Glutamatergic neuron (in vitro differentiated cells): ENCODE results near the gene CUEDC2. TPM values are rescaled to one million over a fixed set of nuclear protein-coding genes. Genes with fewer than 3 reads are reported as not detected.

Experiments used
- DNase-seq: peaks from one replicate; pipeline ENCODE4 v3.0.0; 2022
- H3K27ac Mint-ChIP-seq: one replicate; pipeline ENCODE4 v1.8.0; 2020; ENCODE audit warnings: mild to moderate bottlenecking, mixed read lengths, inconsistent platforms; ENCODE audit not compliant: unreplicated experiment
- H3K27me3 Mint-ChIP-seq: one replicate; pipeline ENCODE4 v1.8.0; 2020; ENCODE audit warnings: mild to moderate bottlenecking, moderate library complexity, mixed read lengths, inconsistent platforms; ENCODE audit not compliant: unreplicated experiment
- H3K36me3 Mint-ChIP-seq: one replicate; pipeline ENCODE4 v1.8.0; 2020; ENCODE audit warnings: mild to moderate bottlenecking, mixed read lengths, inconsistent platforms; ENCODE audit not compliant: unreplicated experiment
- H3K4me1 Mint-ChIP-seq: one replicate; pipeline ENCODE4 v1.8.0; 2020; ENCODE audit warnings: mild to moderate bottlenecking, low read depth, mixed read lengths, inconsistent platforms; ENCODE audit not compliant: unreplicated experiment
- H3K4me3 Mint-ChIP-seq: one replicate; pipeline ENCODE4 v1.8.0; 2020; ENCODE audit warnings: mild to moderate bottlenecking, mixed read lengths, inconsistent platforms; ENCODE audit not compliant: unreplicated experiment
- H3K9me3 Mint-ChIP-seq: one replicate; pipeline ENCODE4 v1.8.0; 2020; ENCODE audit warnings: mild to moderate bottlenecking, moderate library complexity, mixed read lengths, inconsistent platforms; ENCODE audit not compliant: unreplicated experiment
- total RNA-seq: library from RNA; stranded (reverse); fragmentation: NEBNext Ultra II Directional; extraction: Animal tissue kit (Norgen Biotek cat#: 25700); gene quantifications from one replicate; pipeline ENCODE4 v1.2.1, GENCODE V29; 2021; ENCODE audit not compliant: unreplicated experiment
- TF ChIP-seq, protein P1 (sequence below): fragments of 200-600 bp; sonication (generic); IDR thresholded peaks from one replicate; pipeline ENCODE4 v1.5.0; 2021; ENCODE audit not compliant: partially characterized antibody, unreplicated experiment

Gene CUEDC2
- total RNA-seq, 1 donor from 2014 or later, result 104 TPM

DNA sequence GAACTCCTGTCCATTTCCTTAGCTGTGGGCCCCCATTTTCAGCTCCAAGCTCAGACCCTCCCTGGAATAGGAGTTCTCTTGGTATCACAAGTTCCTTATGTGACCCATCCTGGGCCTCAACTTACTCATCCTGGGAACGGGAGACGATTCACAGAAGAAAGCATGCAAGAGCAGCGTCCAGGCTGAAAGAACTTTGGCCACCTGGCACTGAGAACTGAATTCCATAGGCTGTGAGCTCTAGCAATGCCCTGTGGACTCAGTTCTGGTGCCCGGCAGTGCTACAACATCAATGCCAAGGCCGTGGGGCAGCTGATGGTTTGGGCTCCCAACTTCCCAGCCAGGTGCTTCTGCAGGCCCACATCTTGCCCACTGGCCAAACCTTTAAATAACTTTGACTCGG, 3.9 kb upstream of the CUEDC2 start:
- Mint-ChIP-seq H3K27me3 (peaks cover 15% of the 10 kb centered on the region), H3K36me3 (no peaks in the 10 kb centered on the region), H3K9me3 (peaks cover 7% of the 10 kb centered on the region), H3K27ac (no peak overlapping the region), H3K4me3 (no peak overlapping the region), H3K4me1 (peaks cover 8% of the 10 kb centered on the region)
- TF ChIP-seq, protein P1, sequence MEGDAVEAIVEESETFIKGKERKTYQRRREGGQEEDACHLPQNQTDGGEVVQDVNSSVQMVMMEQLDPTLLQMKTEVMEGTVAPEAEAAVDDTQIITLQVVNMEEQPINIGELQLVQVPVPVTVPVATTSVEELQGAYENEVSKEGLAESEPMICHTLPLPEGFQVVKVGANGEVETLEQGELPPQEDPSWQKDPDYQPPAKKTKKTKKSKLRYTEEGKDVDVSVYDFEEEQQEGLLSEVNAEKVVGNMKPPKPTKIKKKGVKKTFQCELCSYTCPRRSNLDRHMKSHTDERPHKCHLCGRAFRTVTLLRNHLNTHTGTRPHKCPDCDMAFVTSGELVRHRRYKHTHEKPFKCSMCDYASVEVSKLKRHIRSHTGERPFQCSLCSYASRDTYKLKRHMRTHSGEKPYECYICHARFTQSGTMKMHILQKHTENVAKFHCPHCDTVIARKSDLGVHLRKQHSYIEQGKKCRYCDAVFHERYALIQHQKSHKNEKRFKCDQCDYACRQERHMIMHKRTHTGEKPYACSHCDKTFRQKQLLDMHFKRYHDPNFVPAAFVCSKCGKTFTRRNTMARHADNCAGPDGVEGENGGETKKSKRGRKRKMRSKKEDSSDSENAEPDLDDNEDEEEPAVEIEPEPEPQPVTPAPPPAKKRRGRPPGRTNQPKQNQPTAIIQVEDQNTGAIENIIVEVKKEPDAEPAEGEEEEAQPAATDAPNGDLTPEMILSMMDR, result no peak
- DNase-seq, result no peak

DNA sequence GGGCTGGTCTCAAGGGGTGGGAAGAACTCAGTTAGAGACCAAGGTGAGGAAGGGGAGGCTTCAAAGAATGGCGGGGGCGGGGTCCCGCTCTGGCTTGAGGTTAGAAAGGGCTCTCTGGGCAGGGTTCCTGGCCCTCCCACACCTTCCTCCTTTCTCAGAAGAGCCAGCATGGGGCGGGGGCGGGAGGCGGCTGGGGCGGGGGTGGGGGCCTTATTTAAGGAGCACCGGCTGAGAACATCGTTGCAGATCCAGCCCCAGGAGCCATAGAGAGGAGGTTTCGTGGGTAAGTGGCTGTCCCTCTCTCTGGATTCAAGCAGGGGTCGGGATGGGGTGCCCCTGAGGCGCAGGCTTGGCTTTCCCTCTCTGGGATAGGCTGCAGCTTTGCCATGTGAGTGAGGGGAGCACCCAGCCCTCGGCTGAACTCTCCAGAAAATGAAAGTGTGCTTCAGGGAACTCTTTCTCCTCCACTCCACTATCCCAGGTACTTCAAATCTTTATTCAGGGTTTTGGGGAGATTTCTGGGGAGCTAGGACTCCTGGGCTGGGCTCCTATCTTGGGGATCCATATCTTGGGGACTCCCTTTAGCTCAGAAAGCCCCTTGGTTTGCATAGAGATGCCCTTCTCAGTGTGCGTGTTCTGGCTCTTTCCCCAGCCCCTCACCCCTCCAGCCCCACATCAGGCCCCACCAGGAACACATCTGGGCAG, 3.3 kb upstream of the CUEDC2 start:
- no peak for DNase-seq
- peaks cover 7% of the 10 kb centered on the region for H3K9me3 Mint-ChIP-seq
- no peak overlapping the region for H3K4me3 Mint-ChIP-seq
- H3K27ac Mint-ChIP-seq, result no peak overlapping the region
- H3K4me1 Mint-ChIP-seq, result peaks cover 8% of the 10 kb centered on the region
- H3K36me3 Mint-ChIP-seq, result no peaks in the 10 kb centered on the region
- H3K27me3 Mint-ChIP-seq, result peaks cover 15% of the 10 kb centered on the region
- TF ChIP-seq, protein P1, result no peak

DNA sequence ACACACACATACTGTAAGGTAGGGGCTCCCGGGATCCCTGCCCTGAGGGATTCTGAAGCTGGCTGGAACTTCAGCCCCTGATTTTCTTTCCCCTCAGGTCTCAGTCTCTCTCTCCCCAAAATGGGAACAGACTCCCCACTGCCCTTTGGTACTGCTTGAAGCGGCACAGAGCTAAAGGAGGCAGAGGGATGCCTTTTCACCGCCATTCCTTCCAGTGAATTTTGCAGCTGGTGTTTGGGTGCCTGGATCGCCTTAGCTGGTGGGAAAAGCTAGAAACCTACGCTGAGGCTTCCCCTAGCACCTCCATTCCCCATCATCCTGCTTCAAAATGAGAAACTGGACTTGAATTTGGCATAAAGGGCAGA, 2.7 kb upstream of the CUEDC2 start:
- Mint-ChIP-seq H3K27ac (no peak overlapping the region), H3K4me3 (no peak overlapping the region), H3K36me3 (no peaks in the 10 kb centered on the region), H3K9me3 (peaks cover 7% of the 10 kb centered on the region), H3K4me1 (peaks cover 8% of the 10 kb centered on the region), H3K27me3 (peaks cover 15% of the 10 kb centered on the region)
- TF ChIP-seq, protein P1, result no peak
- no peak for DNase-seq

DNA sequence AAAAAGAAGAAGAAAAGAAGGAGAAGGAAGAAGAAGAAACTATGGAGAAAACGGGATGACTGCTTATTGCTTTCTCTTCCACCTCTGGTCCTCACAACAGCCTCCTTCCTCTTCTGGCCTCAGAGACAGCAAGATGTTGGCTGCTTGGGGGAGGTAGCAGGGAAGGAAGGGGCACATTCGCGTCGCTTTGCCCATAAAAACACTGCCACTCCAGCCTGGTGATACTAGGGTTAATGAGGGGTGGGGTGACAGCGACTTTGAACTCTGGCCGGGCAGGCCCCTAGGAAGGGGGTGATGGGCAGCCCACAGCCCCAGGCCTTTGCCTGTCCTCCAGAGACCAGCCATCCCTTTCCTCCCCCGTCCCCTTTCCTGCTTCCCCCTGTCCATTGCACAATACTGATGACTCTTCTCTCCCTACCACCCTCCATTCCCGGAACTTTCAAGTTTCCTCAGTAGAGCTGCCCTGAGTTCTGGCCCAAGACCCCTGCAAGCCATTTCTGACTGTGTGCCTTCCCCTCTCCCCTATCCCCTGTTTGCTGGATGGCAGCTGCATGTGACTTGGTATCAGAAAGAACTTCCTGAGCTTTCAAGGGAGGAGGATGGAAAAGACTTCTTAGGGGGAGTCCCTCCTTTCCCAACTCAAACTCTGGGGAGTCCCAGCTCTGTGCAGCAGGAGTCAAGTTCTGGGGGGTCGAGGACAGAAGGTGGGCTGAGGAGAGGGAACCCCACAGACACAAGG, 2.2 kb upstream of the CUEDC2 start:
- peaks cover 8% of the 10 kb centered on the region for H3K4me1 Mint-ChIP-seq
- peaks cover 15% of the 10 kb centered on the region for H3K27me3 Mint-ChIP-seq
- no peak for DNase-seq
- peak overlapping the region; percentile 15 for H3K4me3 Mint-ChIP-seq
- H3K9me3 Mint-ChIP-seq, result peaks cover 7% of the 10 kb centered on the region
- H3K27ac Mint-ChIP-seq, result no peak overlapping the region
- no peaks in the 10 kb centered on the region for H3K36me3 Mint-ChIP-seq
- TF ChIP-seq, protein P1, result no peak

DNA sequence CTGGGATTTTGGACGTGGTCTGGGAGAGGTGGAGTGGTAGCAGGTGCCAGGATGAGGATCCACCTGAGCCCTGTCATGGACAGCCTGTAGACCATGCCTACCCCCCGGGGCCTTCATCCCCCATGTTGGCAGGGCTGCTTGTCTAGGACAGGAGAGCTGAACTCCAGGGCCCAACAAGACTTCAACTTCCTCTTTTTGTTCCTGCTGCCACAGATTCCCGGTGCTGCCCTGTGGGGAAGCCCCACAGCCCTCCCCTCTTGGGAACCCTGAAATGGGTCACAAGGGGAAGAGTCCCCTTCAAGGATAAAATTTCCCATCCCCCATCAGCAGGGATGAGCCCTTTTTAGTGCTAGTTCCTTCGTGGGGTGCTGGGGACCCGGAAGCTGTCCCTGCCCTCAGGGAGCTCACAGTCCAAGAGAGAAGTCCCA, 1.3 kb upstream of the CUEDC2 start:
- TF ChIP-seq, protein P1, result no peak
- H3K27me3 Mint-ChIP-seq, result peaks cover 15% of the 10 kb centered on the region
- H3K4me1 Mint-ChIP-seq, result peaks cover 8% of the 10 kb centered on the region
- no peaks in the 10 kb centered on the region for H3K36me3 Mint-ChIP-seq
- no peak overlapping the region for H3K27ac Mint-ChIP-seq
- H3K9me3 Mint-ChIP-seq, result peaks cover 7% of the 10 kb centered on the region
- H3K4me3 Mint-ChIP-seq, result no peak overlapping the region
- no peak for DNase-seq
